GM23338 (cell line): ENCODE data around the gene NBAS. TPM values are rescaled to one million over a fixed set of nuclear protein-coding genes. Genes with fewer than 3 reads are reported as not detected.

Source experiments
- ATAC-seq: fragments of 200-7000 bp; cut with Tn5 transposase; 3 replicates; pipeline ENCODE4 v1.9.1; 2020
- DNase-seq: peaks from one replicate; pipeline ENCODE4 v3.0.0-alpha.2; 2015; ENCODE audit warnings: low spot score
- H2AFZ ChIP-seq: fragments of 200-600 bp; sonication (generic); 2 replicates; pipeline ENCODE4 v1.8.0; 2016; ENCODE audit warnings: antibody characterized with exemption, mild to moderate bottlenecking, moderate library complexity
- H3F3A ChIP-seq: fragments of 200-600 bp; sonication (generic); replicated peaks from 2 replicates; pipeline ENCODE4 v1.8.0; 2017; ENCODE audit warnings: antibody characterized with exemption, mixed run types, low read depth
- H3K27ac ChIP-seq: fragments of 200-600 bp; sonication (generic); 2 replicates; pipeline ENCODE4 v1.6.1; 2016; ENCODE audit warnings: low read depth
- H3K27me3 ChIP-seq: fragments of 200-600 bp; sonication (generic); 2 replicates; pipeline ENCODE4 v1.8.0; 2016; ENCODE audit warnings: mild to moderate bottlenecking, mixed run types, moderate library complexity; ENCODE audit not compliant: insufficient read depth
- H3K36me3 ChIP-seq: fragments of 200-600 bp; sonication (generic); 2 replicates; pipeline ENCODE4 v1.8.0; 2016; ENCODE audit warnings: mild to moderate bottlenecking; ENCODE audit not compliant: insufficient read depth
- H3K4me1 ChIP-seq: fragments of 200-600 bp; sonication (generic); 2 replicates; pipeline ENCODE4 v1.8.0; 2016; ENCODE audit warnings: mild to moderate bottlenecking, moderate library complexity; ENCODE audit not compliant: insufficient read depth
- H3K4me2 ChIP-seq: fragments of 200-600 bp; sonication (generic); 2 replicates; pipeline ENCODE4 v1.7.1; 2017; ENCODE audit warnings: mixed run types
- H3K4me3 ChIP-seq: fragments of 200-600 bp; sonication (generic); 2 replicates; pipeline ENCODE4 v1.6.1; 2016; ENCODE audit warnings: mixed run types
- H3K79me2 ChIP-seq: fragments of 200-600 bp; sonication (generic); replicated peaks from 2 replicates; pipeline ENCODE4 v1.8.0; 2017; ENCODE audit warnings: mild to moderate bottlenecking; ENCODE audit not compliant: insufficient read depth
- H3K9me2 ChIP-seq: fragments of 200-600 bp; sonication (generic); 2 replicates; pipeline ENCODE4 v1.8.0; 2017; ENCODE audit not compliant: insufficient read depth
- H4K20me1 ChIP-seq: fragments of 200-600 bp; sonication (generic); replicated peaks from 2 replicates; pipeline ENCODE4 v1.8.0; 2017; ENCODE audit warnings: mild to moderate bottlenecking; ENCODE audit not compliant: insufficient read depth
- H3K27ac Mint-ChIP-seq: 2 replicates; pipeline ENCODE4 v1.8.0; 2020; ENCODE audit warnings: inconsistent platforms, mild to moderate bottlenecking, moderate library complexity, mixed read lengths
- H3K27me3 Mint-ChIP-seq: 3 replicates; pipeline ENCODE4 v1.8.0; 2022; ENCODE audit warnings: low read depth, mild to moderate bottlenecking, moderate library complexity, mixed read lengths, inconsistent platforms; ENCODE audit not compliant: insufficient read depth, poor library complexity
- H3K36me3 Mint-ChIP-seq: 3 replicates; pipeline ENCODE4 v1.8.0; 2021; ENCODE audit warnings: low read depth, mild to moderate bottlenecking, inconsistent platforms, moderate library complexity, mixed read lengths
- H3K4me1 Mint-ChIP-seq: 3 replicates; pipeline ENCODE4 v1.8.0; 2020; ENCODE audit warnings: mild to moderate bottlenecking, inconsistent platforms, mixed read lengths
- H3K4me3 Mint-ChIP-seq: 3 replicates; pipeline ENCODE4 v1.8.0; 2021; ENCODE audit warnings: moderate library complexity, mild to moderate bottlenecking, inconsistent platforms, mixed read lengths
- H3K9me3 Mint-ChIP-seq: 3 replicates; pipeline ENCODE4 v1.8.0; 2020; ENCODE audit warnings: moderate library complexity, mild to moderate bottlenecking, inconsistent platforms, mixed read lengths
- CREB1 ChIP-seq: fragments of 250-450 bp; sonication (Bioruptor Pico); IDR thresholded peaks from 2 replicates; pipeline ENCODE4 v1.5.0; 2020; ENCODE audit warnings: low read depth, mild to moderate bottlenecking, moderate library complexity
- EZH2 ChIP-seq: fragments of 200-600 bp; sonication (generic); IDR thresholded peaks from one replicate; pipeline ENCODE4 v1.8.0; 2017; ENCODE audit warnings: antibody characterized with exemption, mild to moderate bottlenecking, low read depth; ENCODE audit not compliant: unreplicated experiment
- EZH2phosphoT487 ChIP-seq: fragments of 200-600 bp; sonication (generic); IDR thresholded peaks from one replicate; pipeline ENCODE4 v1.8.1; 2018; ENCODE audit warnings: antibody characterized with exemption; ENCODE audit not compliant: unreplicated experiment
- JUNB ChIP-seq: IDR thresholded peaks from one replicate; pipeline ENCODE4 v1.6.1; 2016; ENCODE audit warnings: antibody characterized with exemption; ENCODE audit not compliant: unreplicated experiment
- NANOG ChIP-seq: IDR thresholded peaks from 2 replicates; pipeline ENCODE4 v1.6.1; 2016; ENCODE audit warnings: antibody characterized with exemption, borderline replicate concordance
- POLR2AphosphoS5 ChIP-seq: IDR thresholded peaks from 2 replicates; pipeline ENCODE4 v1.6.1; 2016; ENCODE audit warnings: antibody characterized with exemption, low read depth
- STAT1 ChIP-seq: IDR thresholded peaks from one replicate; pipeline ENCODE4 v1.6.1; 2016; ENCODE audit warnings: antibody characterized with exemption; ENCODE audit not compliant: unreplicated experiment
- ZNF114 ChIP-seq: fragments of 250-450 bp; sonication (Bioruptor Pico); IDR thresholded peaks from 2 replicates; pipeline ENCODE4 v1.5.0; 2020; ENCODE audit warnings: mild to moderate bottlenecking, moderate library complexity
- ZNF331 ChIP-seq: fragments of 250-450 bp; sonication (Bioruptor Pico); IDR thresholded peaks from 2 replicates; pipeline ENCODE4 v1.5.0; 2020; ENCODE audit warnings: low read depth, mild to moderate bottlenecking, moderate library complexity
- polyA plus RNA-seq: library from polyadenylated mRNA; unstranded; fragments of >200 nt; fragmentation: Nextera tagmentation; extraction: Ambion mirVana; gene quantifications from 2 replicates; pipeline ENCODE4 v1.2.1, GENCODE V29; 2016
- total RNA-seq: library from RNA; depleted of rRNA; stranded (reverse); fragments of >200 nt; shearing (Covaris generic); gene quantifications from 2 replicates; pipeline ENCODE4 v1.2.3, GENCODE V29; 2014
- TF ChIP-seq, protein P1 (sequence below): IDR thresholded peaks from 2 replicates; pipeline ENCODE4 v1.6.1; 2016; ENCODE audit warnings: antibody characterized with exemption
- TF ChIP-seq, protein P2 (sequence below), 2 experiments: fragments of 200-600 bp in 1 of 2; sonication (generic) in 1 of 2; conservative IDR thresholded peaks; 2 replicates each; pipeline versions ENCODE4 v1.5.1 to v1.6.1; 2016 to 2017; ENCODE audit warnings: antibody characterized with exemption in 2 of 2, low read depth in 2 of 2, mild to moderate bottlenecking in 2 of 2, moderate library complexity in 1 of 2
- TF ChIP-seq, protein P3 (sequence below): IDR thresholded peaks from one replicate; pipeline ENCODE4 v1.6.1; 2018; ENCODE audit warnings: antibody characterized with exemption; ENCODE audit not compliant: unreplicated experiment
- TF ChIP-seq, protein P4 (sequence below): fragments of 250-450 bp; sonication (Bioruptor Pico); IDR thresholded peaks from 2 replicates; pipeline ENCODE4 v1.5.0; 2020; ENCODE audit warnings: mild to moderate bottlenecking, moderate library complexity

NBAS gene
- total and polyA plus RNA-seq, 2 experiments from 2014 or later = 24.8 to 38.9 TPM

DNA sequence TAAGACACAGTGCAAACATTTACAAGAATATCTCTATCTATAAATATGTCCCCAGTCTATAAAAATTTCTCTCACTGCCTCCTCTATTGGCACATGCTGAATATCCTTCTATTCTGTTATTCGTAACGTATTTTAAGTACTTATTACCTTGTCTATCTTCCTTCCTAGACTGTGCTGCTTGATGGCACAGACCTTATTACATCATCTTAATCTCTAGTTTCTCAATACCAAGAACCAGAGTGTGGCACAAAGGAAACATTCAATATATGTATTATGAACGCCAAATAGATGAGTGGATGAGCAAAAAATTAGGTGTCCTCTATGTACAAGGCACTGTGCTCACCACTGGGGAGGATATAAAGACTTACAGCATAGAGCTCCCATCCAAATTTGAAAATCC, 282.8 kb downstream of the NBAS start:
- Histone ChIP-seq H3K4me3 (no peak overlapping the region), H3K4me1 (no peaks in the 10 kb centered on the region), H2AFZ (no peak overlapping the region), H3K9me2 (no peaks in the 10 kb centered on the region), H3K4me2 (no peak overlapping the region), H3K36me3 (no peaks in the 10 kb centered on the region), H3K27me3 (no peaks in the 10 kb centered on the region), H4K20me1 (no peaks in the 10 kb centered on the region; the same call in 1 of the 2 replicates), H3F3A (no peaks in the 10 kb centered on the region), H3K27ac (no peak overlapping the region), H3K79me2 (no peaks in the 10 kb centered on the region)
- Mint-ChIP-seq H3K36me3 (peaks cover 13% of the 10 kb centered on the region; the same call in 2 of the 3 replicates), H3K27me3 (peaks cover 3% of the 10 kb centered on the region), H3K9me3 (no peaks in the 10 kb centered on the region), H3K27ac (no peak overlapping the region), H3K4me1 (peaks cover 2% of the 10 kb centered on the region; the same call in 2 of the 3 replicates), H3K4me3 (no peak overlapping the region)
- TF ChIP-seq EZH2phosphoT487 (no peak), EZH2 (no peak), POLR2AphosphoS5 (no peak), JUNB (no peak), NANOG (no peak), ZNF114 (CRISPR knock-in tag) (no peak), ZNF331 (CRISPR knock-in tag) (no peak), STAT1 (no peak), CREB1 (CRISPR knock-in tag) (no peak)
- TF ChIP-seq, protein P1, sequence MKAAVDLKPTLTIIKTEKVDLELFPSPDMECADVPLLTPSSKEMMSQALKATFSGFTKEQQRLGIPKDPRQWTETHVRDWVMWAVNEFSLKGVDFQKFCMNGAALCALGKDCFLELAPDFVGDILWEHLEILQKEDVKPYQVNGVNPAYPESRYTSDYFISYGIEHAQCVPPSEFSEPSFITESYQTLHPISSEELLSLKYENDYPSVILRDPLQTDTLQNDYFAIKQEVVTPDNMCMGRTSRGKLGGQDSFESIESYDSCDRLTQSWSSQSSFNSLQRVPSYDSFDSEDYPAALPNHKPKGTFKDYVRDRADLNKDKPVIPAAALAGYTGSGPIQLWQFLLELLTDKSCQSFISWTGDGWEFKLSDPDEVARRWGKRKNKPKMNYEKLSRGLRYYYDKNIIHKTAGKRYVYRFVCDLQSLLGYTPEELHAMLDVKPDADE = no peak
- TF ChIP-seq, protein P2, sequence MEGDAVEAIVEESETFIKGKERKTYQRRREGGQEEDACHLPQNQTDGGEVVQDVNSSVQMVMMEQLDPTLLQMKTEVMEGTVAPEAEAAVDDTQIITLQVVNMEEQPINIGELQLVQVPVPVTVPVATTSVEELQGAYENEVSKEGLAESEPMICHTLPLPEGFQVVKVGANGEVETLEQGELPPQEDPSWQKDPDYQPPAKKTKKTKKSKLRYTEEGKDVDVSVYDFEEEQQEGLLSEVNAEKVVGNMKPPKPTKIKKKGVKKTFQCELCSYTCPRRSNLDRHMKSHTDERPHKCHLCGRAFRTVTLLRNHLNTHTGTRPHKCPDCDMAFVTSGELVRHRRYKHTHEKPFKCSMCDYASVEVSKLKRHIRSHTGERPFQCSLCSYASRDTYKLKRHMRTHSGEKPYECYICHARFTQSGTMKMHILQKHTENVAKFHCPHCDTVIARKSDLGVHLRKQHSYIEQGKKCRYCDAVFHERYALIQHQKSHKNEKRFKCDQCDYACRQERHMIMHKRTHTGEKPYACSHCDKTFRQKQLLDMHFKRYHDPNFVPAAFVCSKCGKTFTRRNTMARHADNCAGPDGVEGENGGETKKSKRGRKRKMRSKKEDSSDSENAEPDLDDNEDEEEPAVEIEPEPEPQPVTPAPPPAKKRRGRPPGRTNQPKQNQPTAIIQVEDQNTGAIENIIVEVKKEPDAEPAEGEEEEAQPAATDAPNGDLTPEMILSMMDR (conservative IDR thresholded peaks at IDR 0.05; ENCODE audit: low read depth in 2 of 2) = no peak
- TF ChIP-seq, protein P3, sequence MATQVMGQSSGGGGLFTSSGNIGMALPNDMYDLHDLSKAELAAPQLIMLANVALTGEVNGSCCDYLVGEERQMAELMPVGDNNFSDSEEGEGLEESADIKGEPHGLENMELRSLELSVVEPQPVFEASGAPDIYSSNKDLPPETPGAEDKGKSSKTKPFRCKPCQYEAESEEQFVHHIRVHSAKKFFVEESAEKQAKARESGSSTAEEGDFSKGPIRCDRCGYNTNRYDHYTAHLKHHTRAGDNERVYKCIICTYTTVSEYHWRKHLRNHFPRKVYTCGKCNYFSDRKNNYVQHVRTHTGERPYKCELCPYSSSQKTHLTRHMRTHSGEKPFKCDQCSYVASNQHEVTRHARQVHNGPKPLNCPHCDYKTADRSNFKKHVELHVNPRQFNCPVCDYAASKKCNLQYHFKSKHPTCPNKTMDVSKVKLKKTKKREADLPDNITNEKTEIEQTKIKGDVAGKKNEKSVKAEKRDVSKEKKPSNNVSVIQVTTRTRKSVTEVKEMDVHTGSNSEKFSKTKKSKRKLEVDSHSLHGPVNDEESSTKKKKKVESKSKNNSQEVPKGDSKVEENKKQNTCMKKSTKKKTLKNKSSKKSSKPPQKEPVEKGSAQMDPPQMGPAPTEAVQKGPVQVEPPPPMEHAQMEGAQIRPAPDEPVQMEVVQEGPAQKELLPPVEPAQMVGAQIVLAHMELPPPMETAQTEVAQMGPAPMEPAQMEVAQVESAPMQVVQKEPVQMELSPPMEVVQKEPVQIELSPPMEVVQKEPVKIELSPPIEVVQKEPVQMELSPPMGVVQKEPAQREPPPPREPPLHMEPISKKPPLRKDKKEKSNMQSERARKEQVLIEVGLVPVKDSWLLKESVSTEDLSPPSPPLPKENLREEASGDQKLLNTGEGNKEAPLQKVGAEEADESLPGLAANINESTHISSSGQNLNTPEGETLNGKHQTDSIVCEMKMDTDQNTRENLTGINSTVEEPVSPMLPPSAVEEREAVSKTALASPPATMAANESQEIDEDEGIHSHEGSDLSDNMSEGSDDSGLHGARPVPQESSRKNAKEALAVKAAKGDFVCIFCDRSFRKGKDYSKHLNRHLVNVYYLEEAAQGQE = no peak
- TF ChIP-seq, protein P4, sequence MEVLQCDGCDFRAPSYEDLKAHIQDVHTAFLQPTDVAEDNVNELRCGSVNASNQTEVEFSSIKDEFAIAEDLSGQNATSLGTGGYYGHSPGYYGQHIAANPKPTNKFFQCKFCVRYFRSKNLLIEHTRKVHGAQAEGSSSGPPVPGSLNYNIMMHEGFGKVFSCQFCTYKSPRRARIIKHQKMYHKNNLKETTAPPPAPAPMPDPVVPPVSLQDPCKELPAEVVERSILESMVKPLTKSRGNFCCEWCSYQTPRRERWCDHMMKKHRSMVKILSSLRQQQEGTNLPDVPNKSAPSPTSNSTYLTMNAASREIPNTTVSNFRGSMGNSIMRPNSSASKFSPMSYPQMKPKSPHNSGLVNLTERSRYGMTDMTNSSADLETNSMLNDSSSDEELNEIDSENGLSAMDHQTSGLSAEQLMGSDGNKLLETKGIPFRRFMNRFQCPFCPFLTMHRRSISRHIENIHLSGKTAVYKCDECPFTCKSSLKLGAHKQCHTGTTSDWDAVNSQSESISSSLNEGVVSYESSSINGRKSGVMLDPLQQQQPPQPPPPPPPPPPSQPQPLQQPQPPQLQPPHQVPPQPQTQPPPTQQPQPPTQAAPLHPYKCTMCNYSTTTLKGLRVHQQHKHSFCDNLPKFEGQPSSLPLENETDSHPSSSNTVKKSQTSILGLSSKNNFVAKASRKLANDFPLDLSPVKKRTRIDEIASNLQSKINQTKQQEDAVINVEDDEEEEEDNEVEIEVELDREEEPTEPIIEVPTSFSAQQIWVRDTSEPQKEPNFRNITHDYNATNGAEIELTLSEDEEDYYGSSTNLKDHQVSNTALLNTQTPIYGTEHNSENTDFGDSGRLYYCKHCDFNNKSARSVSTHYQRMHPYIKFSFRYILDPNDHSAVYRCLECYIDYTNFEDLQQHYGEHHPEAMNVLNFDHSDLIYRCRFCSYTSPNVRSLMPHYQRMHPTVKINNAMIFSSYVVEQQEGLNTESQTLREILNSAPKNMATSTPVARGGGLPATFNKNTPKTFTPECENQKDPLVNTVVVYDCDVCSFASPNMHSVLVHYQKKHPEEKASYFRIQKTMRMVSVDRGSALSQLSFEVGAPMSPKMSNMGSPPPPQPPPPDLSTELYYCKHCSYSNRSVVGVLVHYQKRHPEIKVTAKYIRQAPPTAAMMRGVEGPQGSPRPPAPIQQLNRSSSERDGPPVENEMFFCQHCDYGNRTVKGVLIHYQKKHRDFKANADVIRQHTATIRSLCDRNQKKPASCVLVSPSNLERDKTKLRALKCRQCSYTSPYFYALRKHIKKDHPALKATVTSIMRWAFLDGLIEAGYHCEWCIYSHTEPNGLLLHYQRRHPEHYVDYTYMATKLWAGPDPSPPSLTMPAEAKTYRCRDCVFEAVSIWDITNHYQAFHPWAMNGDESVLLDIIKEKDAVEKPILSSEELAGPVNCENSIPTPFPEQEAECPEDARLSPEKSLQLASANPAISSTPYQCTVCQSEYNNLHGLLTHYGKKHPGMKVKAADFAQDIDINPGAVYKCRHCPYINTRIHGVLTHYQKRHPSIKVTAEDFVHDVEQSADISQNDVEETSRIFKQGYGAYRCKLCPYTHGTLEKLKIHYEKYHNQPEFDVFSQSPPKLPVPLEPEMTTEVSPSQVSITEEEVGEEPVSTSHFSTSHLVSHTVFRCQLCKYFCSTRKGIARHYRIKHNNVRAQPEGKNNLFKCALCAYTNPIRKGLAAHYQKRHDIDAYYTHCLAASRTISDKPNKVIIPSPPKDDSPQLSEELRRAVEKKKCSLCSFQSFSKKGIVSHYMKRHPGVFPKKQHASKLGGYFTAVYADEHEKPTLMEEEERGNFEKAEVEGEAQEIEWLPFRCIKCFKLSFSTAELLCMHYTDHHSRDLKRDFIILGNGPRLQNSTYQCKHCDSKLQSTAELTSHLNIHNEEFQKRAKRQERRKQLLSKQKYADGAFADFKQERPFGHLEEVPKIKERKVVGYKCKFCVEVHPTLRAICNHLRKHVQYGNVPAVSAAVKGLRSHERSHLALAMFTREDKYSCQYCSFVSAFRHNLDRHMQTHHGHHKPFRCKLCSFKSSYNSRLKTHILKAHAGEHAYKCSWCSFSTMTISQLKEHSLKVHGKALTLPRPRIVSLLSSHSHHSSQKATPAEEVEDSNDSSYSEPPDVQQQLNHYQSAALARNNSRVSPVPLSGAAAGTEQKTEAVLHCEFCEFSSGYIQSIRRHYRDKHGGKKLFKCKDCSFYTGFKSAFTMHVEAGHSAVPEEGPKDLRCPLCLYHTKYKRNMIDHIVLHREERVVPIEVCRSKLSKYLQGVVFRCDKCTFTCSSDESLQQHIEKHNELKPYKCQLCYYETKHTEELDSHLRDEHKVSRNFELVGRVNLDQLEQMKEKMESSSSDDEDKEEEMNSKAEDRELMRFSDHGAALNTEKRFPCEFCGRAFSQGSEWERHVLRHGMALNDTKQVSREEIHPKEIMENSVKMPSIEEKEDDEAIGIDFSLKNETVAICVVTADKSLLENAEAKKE = no peak
- DNase-seq (no peak), ATAC-seq (no peak)
